HEK293 (cell line): Measurements from ENCODE around the gene RAD21L1.

Experiments
- CTCF ChIP-seq: fragments of 450-650 bp; formaldehyde crosslinking; IDR thresholded peaks from 2 replicates; pipeline ENCODE4 v1.5.1; 2016; ENCODE audit warnings: missing biosample characterization, missing genetic modification characterization
- HIC1 ChIP-seq: fragments of 450-650 bp; formaldehyde crosslinking; IDR thresholded peaks from 2 replicates; pipeline ENCODE4 v1.5.1; 2016; ENCODE audit warnings: missing biosample characterization, missing genetic modification characterization
- ZNF785 ChIP-seq: fragments of 450-650 bp; formaldehyde crosslinking; IDR thresholded peaks from 2 replicates; pipeline ENCODE4 v1.5.1; 2016; ENCODE audit warnings: missing biosample characterization, missing genetic modification characterization

GRCh38 chr20:1178103-1178502 lies 47.7 kb upstream of the RAD21L1 start:
- TF ChIP-seq CTCF (tag by site-specific recombination) (no peak), HIC1 (tag by site-specific recombination) (no peak), ZNF785 (tag by site-specific recombination) (no peak)
